HG03097 (cell line): ENCODE data around the gene LHFPL2.

Experiments used
- ATAC-seq: cut with Tn5 transposase; IDR thresholded peaks from one replicate; pipeline ENCODE4 v1.9.1; 2021; ENCODE audit not compliant: unreplicated experiment, low FRiP score

Gene LHFPL2

GRCh38 chr5:78552729-78553342, 95.7 kb downstream of the LHFPL2 start:
- ATAC-seq = no peak

GRCh38 chr5:78550891-78551290, 97.7 kb downstream of the LHFPL2 start:
- ATAC-seq = no peak

- no peak for ATAC-seq
Measured at GRCh38 chr5:78549043-78549442, 99.5 kb downstream of the LHFPL2 start.

- no peak for ATAC-seq
Measured at GRCh38 chr5:78547731-78548615, 100.6 kb downstream of the LHFPL2 start.

GRCh38 chr5:78547183-78547582, 101.4 kb downstream of the LHFPL2 start:
- no peak for ATAC-seq

- no peak for ATAC-seq
Measured at GRCh38 chr5:78546276-78546996, 102.1 kb downstream of the LHFPL2 start.

- ATAC-seq = no peak
Measured at GRCh38 chr5:78545406-78545805, 103.2 kb downstream of the LHFPL2 start.

- no peak for ATAC-seq
Measured at GRCh38 chr5:78544561-78545201, 103.9 kb downstream of the LHFPL2 start.

- no peak for ATAC-seq
Measured at GRCh38 chr5:78543916-78544315, 104.7 kb downstream of the LHFPL2 start.

- ATAC-seq = no peak
Measured at GRCh38 chr5:78543292-78543691, 105.3 kb downstream of the LHFPL2 start.

GRCh38 chr5:78542321-78542840, 106.2 kb downstream of the LHFPL2 start:
- no peak for ATAC-seq

GRCh38 chr5:78541086-78541654, 107.4 kb downstream of the LHFPL2 start:
- no peak for ATAC-seq

- ATAC-seq = no peak
Measured at GRCh38 chr5:78540335-78541085, 108.1 kb downstream of the LHFPL2 start.

- no peak for ATAC-seq
Measured at GRCh38 chr5:78538240-78538850, 110.2 kb downstream of the LHFPL2 start.

GRCh38 chr5:78537821-78538220, 110.8 kb downstream of the LHFPL2 start:
- ATAC-seq = no peak

- no peak for ATAC-seq
Measured at GRCh38 chr5:78537411-78537810, 111.2 kb downstream of the LHFPL2 start.

GRCh38 chr5:78536661-78537196, 111.8 kb downstream of the LHFPL2 start:
- no peak for ATAC-seq

GRCh38 chr5:78534905-78535200, 113.7 kb downstream of the LHFPL2 start:
- no peak for ATAC-seq
